ENCODE data around the gene HOXD11. TPM values are rescaled to one million over a fixed set of nuclear protein-coding genes. Genes with fewer than 3 reads are reported as not detected.

Gene HOXD11
- total RNA-seq, 2 experiments from 2014 or later, result not detected

GRCh38 chr2:176128172-176128981, 21.3 kb downstream of the HOXD11 start:
- no peak for DNase-seq
- Mint-ChIP-seq H3K27ac (peak overlapping the region; percentile 63), H3K9me3 (no peaks in the 10 kb centered on the region), H3K4me1 (peaks cover 22% of the 10 kb centered on the region), H3K4me3 (peak overlapping the region; percentile 30), H3K27me3 (peaks cover 81% of the 10 kb centered on the region), H3K36me3 (ENCODE audit: low read depth) (peaks cover 10% of the 10 kb centered on the region)
- POLR2A ChIA-PET, result no interaction called here
- CTCF ChIA-PET, result interaction anchor here (0.6 to 4.0 kb wide), 11 partner anchors 11 to 524 kb away, joined by 3 to 43 read pairs (median 10); no protein-coding TSS in a partner anchor

- H3K4me3 Mint-ChIP-seq, result peak within 1 kb of the TSS; percentile 40
- H3K4me1 Mint-ChIP-seq, result peaks cover 22% of the 10 kb centered on the region
- CTCF ChIA-PET, result interaction anchor here (2.4 to 4.0 kb wide), 4 partner anchors 10 to 523 kb away, joined by 9 to 43 read pairs (median 18); no protein-coding TSS in a partner anchor
- peak within 1 kb of the TSS; percentile 63 for H3K27ac Mint-ChIP-seq
- peaks cover 81% of the 10 kb centered on the region for H3K27me3 Mint-ChIP-seq
- DNase-seq, result no peak
- peaks cover 10% of the 10 kb centered on the region for H3K36me3 Mint-ChIP-seq (ENCODE audit: low read depth)
- POLR2A ChIA-PET, result no interaction called here
- no peaks in the 10 kb centered on the region for H3K9me3 Mint-ChIP-seq
These were observed 22.1 kb downstream of the HOXD11 start, which contains the start of gene HOXD8 for GRCh38 chr2:176128982-176129796. HOXD8 (plus strand) TSS chr2:176129705; CDS start chr2:176130367, 662 bp downstream.

- POLR2A ChIA-PET, result no interaction called here
These were observed 22.7 kb downstream of the HOXD11 start for GRCh38 chr2:176129813-176130146.

GRCh38 chr2:176130147-176130956, 23.3 kb downstream of the HOXD11 start:
- peaks cover 22% of the 10 kb centered on the region for H3K4me1 Mint-ChIP-seq
- H3K4me3 Mint-ChIP-seq, result no peak overlapping the region
- peak overlapping the region; percentile 70 for H3K27ac Mint-ChIP-seq
- ChIA-PET CTCF (interaction anchor here (1.2 to 3.4 kb wide), 4 partner anchors 9 to 424 kb away, joined by 4 to 10 read pairs (median 8); no protein-coding TSS in a partner anchor), POLR2A (no interaction called here)
- H3K27me3 Mint-ChIP-seq, result peaks cover 82% of the 10 kb centered on the region
- peaks cover 10% of the 10 kb centered on the region for H3K36me3 Mint-ChIP-seq (ENCODE audit: low read depth)
- H3K9me3 Mint-ChIP-seq, result no peaks in the 10 kb centered on the region
- no peak for DNase-seq

More at GRCh38 chr2:176129813-176130146, 22.7 kb downstream of the HOXD11 start:
- no peak for DNase-seq
- CTCF ChIA-PET, result no interaction called here
- no peaks in the 10 kb centered on the region for H3K9me3 Mint-ChIP-seq
- H3K36me3 Mint-ChIP-seq (ENCODE audit: low read depth), result peaks cover 10% of the 10 kb centered on the region
- H3K4me1 Mint-ChIP-seq, result peaks cover 22% of the 10 kb centered on the region
- no peak overlapping the region for H3K27ac Mint-ChIP-seq
- H3K27me3 Mint-ChIP-seq, result peaks cover 81% of the 10 kb centered on the region
- no peak overlapping the region for H3K4me3 Mint-ChIP-seq

- H3K9me3 Mint-ChIP-seq, result no peaks in the 10 kb centered on the region
- peaks cover 29% of the 10 kb centered on the region for H3K4me1 Mint-ChIP-seq
- H3K36me3 Mint-ChIP-seq (ENCODE audit: low read depth), result peaks cover 10% of the 10 kb centered on the region
- CTCF ChIA-PET, result interaction anchor here (1.0 to 3.4 kb wide), 8 partner anchors 9 to 521 kb away, joined by 4 to 10 read pairs (median 6); partner anchors contain the start of gene HOXD10
- H3K4me3 Mint-ChIP-seq, result peak overlapping the region; percentile 44
- peak overlapping the region; percentile 70 for H3K27ac Mint-ChIP-seq
- POLR2A ChIA-PET, result no interaction called here
- peaks cover 82% of the 10 kb centered on the region for H3K27me3 Mint-ChIP-seq
- DNase-seq, result no peak
These were observed 24.1 kb downstream of the HOXD11 start for GRCh38 chr2:176130957-176131847.

- no peak overlapping the region for H3K4me3 Mint-ChIP-seq
- H3K9me3 Mint-ChIP-seq, result no peaks in the 10 kb centered on the region
- H3K36me3 Mint-ChIP-seq (ENCODE audit: low read depth), result peaks cover 10% of the 10 kb centered on the region
- peaks cover 29% of the 10 kb centered on the region for H3K4me1 Mint-ChIP-seq
- DNase-seq, result no peak
- ChIA-PET CTCF (interaction anchor here (0.7 to 3.4 kb wide), 9 partner anchors 8 to 521 kb away, joined by 4 to 10 read pairs (median 6); partner anchors contain the start of gene HOXD10), POLR2A (no interaction called here)
- no peak overlapping the region for H3K27ac Mint-ChIP-seq
- peaks cover 80% of the 10 kb centered on the region for H3K27me3 Mint-ChIP-seq
These were observed 24.7 kb downstream of the HOXD11 start for GRCh38 chr2:176131848-176132158.

GRCh38 chr2:176132205-176133171, 25.4 kb downstream of the HOXD11 start:
- Mint-ChIP-seq H3K36me3 (ENCODE audit: low read depth) (peaks cover 10% of the 10 kb centered on the region), H3K27me3 (peaks cover 83% of the 10 kb centered on the region), H3K9me3 (no peaks in the 10 kb centered on the region), H3K4me3 (peak overlapping the region; percentile 69), H3K4me1 (peaks cover 29% of the 10 kb centered on the region), H3K27ac (no peak overlapping the region)
- ChIA-PET POLR2A (interaction anchor here (1.0 kb wide), 1 partner anchor 11 kb away, joined by 3 read pairs; no protein-coding TSS in a partner anchor), CTCF (interaction anchor here (0.7 to 3.4 kb wide), 10 partner anchors 8 to 720 kb away, joined by 4 to 10 read pairs (median 6); partner anchors contain the start of gene HOXD10)
- no peak for DNase-seq

- ChIA-PET POLR2A (no interaction called here), CTCF (interaction anchor here (0.7 to 3.4 kb wide), 3 partner anchors 37 to 719 kb away, joined by 4 to 9 read pairs (median 7); no protein-coding TSS in a partner anchor)
- H3K4me3 Mint-ChIP-seq, result no peak overlapping the region
- H3K27me3 Mint-ChIP-seq, result peaks cover 83% of the 10 kb centered on the region
- H3K27ac Mint-ChIP-seq, result no peak overlapping the region
- no peaks in the 10 kb centered on the region for H3K9me3 Mint-ChIP-seq
- peaks cover 25% of the 10 kb centered on the region for H3K4me1 Mint-ChIP-seq
- no peak for DNase-seq
- H3K36me3 Mint-ChIP-seq (ENCODE audit: low read depth), result peaks cover 6% of the 10 kb centered on the region
These were observed 26.3 kb downstream of the HOXD11 start for GRCh38 chr2:176133389-176133788.

GRCh38 chr2:176134035-176134434, 27.0 kb downstream of the HOXD11 start:
- CTCF ChIA-PET, result interaction anchor here (3.4 kb wide), 1 partner anchor 421 kb away, joined by 9 read pairs; no protein-coding TSS in a partner anchor
- Mint-ChIP-seq H3K27me3 (peaks cover 84% of the 10 kb centered on the region), H3K27ac (no peak overlapping the region), H3K4me3 (no peak overlapping the region), H3K9me3 (no peaks in the 10 kb centered on the region), H3K36me3 (ENCODE audit: low read depth) (peaks cover 5% of the 10 kb centered on the region), H3K4me1 (peaks cover 27% of the 10 kb centered on the region)
- no peak for DNase-seq
- POLR2A ChIA-PET, result no interaction called here

GRCh38 chr2:176135035-176135440, 28.0 kb downstream of the HOXD11 start:
- CTCF ChIA-PET, result no interaction called here
- H3K9me3 Mint-ChIP-seq, result no peaks in the 10 kb centered on the region
- peaks cover 32% of the 10 kb centered on the region for H3K4me1 Mint-ChIP-seq
- no peak for DNase-seq
- peaks cover 5% of the 10 kb centered on the region for H3K36me3 Mint-ChIP-seq (ENCODE audit: low read depth)
- peaks cover 89% of the 10 kb centered on the region for H3K27me3 Mint-ChIP-seq
- POLR2A ChIA-PET, result no interaction called here
- no peak overlapping the region for H3K27ac Mint-ChIP-seq
- H3K4me3 Mint-ChIP-seq, result no peak overlapping the region
